ENCODE data around the gene TYRP1. TPM values are rescaled to one million over a fixed set of nuclear protein-coding genes. Genes with fewer than 3 reads are reported as not detected.

TYRP1 gene
- total RNA-seq, 4 donors from 2014 or later: 79.7 to 250 (median 110) TPM

- 62% methylated on average over 1 of the region's 1 CpG for WGBS
- no peak overlapping the region for H3K27ac ChIP-seq
These were observed 66.6 kb downstream of the TYRP1 start for GRCh38 chr9:12759761-12760160.

More at GRCh38 chr9:12759761-12760160, 66.6 kb downstream of the TYRP1 start:
- Histone ChIP-seq H3K4me3 (no peak overlapping the region), H3K4me1 (no peaks in the 10 kb centered on the region), H3K9me3 (no peaks in the 10 kb centered on the region), H3K27me3 (no peaks in the 10 kb centered on the region), H3K36me3 (no peaks in the 10 kb centered on the region)
- no peak for TF ChIP-seq CTCF (IDR thresholded peaks at IDR 0.05)
- no peak for DNase-seq (ENCODE audit: low spot score in 2 of 2)

Other genes starting within 250 kb of the TYRP1 start
- gene LURAP1L, start 81.6 kb downstream of the TYRP1 start, total RNA-seq: 10 to 100 TPM in 3 of 4 donors, 1 to 10 TPM in 1; 9.6 to 26.0 (median 12.6) TPM

All from suprapubic skin (tissue), 4 donors.